OCI-LY3 (cell line): Measurements from ENCODE around the gene FTO.

Source experiments
- CTCF ChIP-seq: fragments of 200-600, 300-600 bp; sonication (generic); IDR thresholded peaks from 2 replicates; pipeline ENCODE4 v1.5.1; 2014; ENCODE audit warnings: antibody characterized with exemption, low read length, low read depth
- EZH2phosphoT487 ChIP-seq: fragments of 200-600 bp; shearing (Covaris generic); IDR thresholded peaks from 2 replicates; pipeline ENCODE4 v1.6.1; 2018; ENCODE audit warnings: antibody characterized with exemption, mixed run types, low read depth

- TF ChIP-seq CTCF: no peak
- TF ChIP-seq EZH2phosphoT487: no peak
Measured at GRCh38 chr16:53714205-53715022, 10.5 kb downstream of the FTO start.
